HFFc6 (cell line): ENCODE results near the gene UBLCP1. TPM values are rescaled to one million over a fixed set of nuclear protein-coding genes. Genes with fewer than 3 reads are reported as not detected.

Source experiments
- DNase-seq: peaks from one replicate; pipeline ENCODE4 v3.0.0-alpha.2; 2018
- H3K27ac Mint-ChIP-seq: 2 replicates; pipeline ENCODE4 v1.8.0; 2020; ENCODE audit warnings: mild to moderate bottlenecking, mixed read lengths
- H3K27me3 Mint-ChIP-seq: 2 replicates; pipeline ENCODE4 v1.8.0; 2021; ENCODE audit warnings: mild to moderate bottlenecking, moderate library complexity, mixed read lengths; ENCODE audit not compliant: insufficient read depth
- H3K36me3 Mint-ChIP-seq: 2 replicates; pipeline ENCODE4 v1.8.0; 2021; ENCODE audit warnings: low read depth, mixed read lengths
- H3K4me1 Mint-ChIP-seq: 2 replicates; pipeline ENCODE4 v1.8.0; 2020; ENCODE audit warnings: low read depth, mixed read lengths
- H3K4me3 Mint-ChIP-seq: 2 replicates; pipeline ENCODE4 v1.8.0; 2020; ENCODE audit warnings: mild to moderate bottlenecking, moderate library complexity, mixed read lengths
- H3K9me3 Mint-ChIP-seq: 2 replicates; pipeline ENCODE4 v1.8.0; 2020; ENCODE audit warnings: mild to moderate bottlenecking, mixed read lengths
- CTCF ChIP-seq: fragments of 200-600 bp; sonication (generic); IDR thresholded peaks from 2 replicates; pipeline ENCODE4 v1.5.0; 2021; ENCODE audit warnings: antibody characterized with exemption, mild to moderate bottlenecking
- total RNA-seq, 6 experiments: library from RNA; stranded (reverse); fragmentation: NEBNext Ultra II Directional; extraction: Animal tissue kit (Norgen Biotek cat#: 25700); gene quantifications; 2 replicates in 1 of 6; 3 replicates in 5 of 6; pipeline ENCODE4 v1.2.3, GENCODE V29; 2021

Gene UBLCP1
- total RNA-seq, 6 experiments from 2014 or later: 30.6 to 37.6 (median 35.0) TPM

GRCh38 chr5:159309689-159310433 is 46.8 kb downstream of the UBLCP1 start:
- Mint-ChIP-seq H3K4me3 (no peak overlapping the region), H3K36me3 (no peaks in the 10 kb centered on the region), H3K27me3 (peaks cover 29% of the 10 kb centered on the region)

GRCh38 chr5:159310511-159310910 is 47.4 kb downstream of the UBLCP1 start:
- no peak for DNase-seq
- no peaks in the 10 kb centered on the region for H3K4me1 Mint-ChIP-seq
- H3K4me3 Mint-ChIP-seq: no peak overlapping the region
- H3K27me3 Mint-ChIP-seq: peaks cover 29% of the 10 kb centered on the region
- TF ChIP-seq CTCF: no peak
- no peaks in the 10 kb centered on the region for H3K9me3 Mint-ChIP-seq
- H3K36me3 Mint-ChIP-seq: no peaks in the 10 kb centered on the region
- no peak overlapping the region for H3K27ac Mint-ChIP-seq

More at GRCh38 chr5:159309689-159310433, 46.8 kb downstream of the UBLCP1 start:
- TF ChIP-seq CTCF: no peak
- Mint-ChIP-seq H3K4me1 (no peaks in the 10 kb centered on the region), H3K27ac (no peak overlapping the region), H3K9me3 (no peaks in the 10 kb centered on the region)
- DNase-seq: no peak

- Mint-ChIP-seq H3K27ac (no peak overlapping the region), H3K4me3 (no peak overlapping the region), H3K4me1 (no peaks in the 10 kb centered on the region), H3K36me3 (no peaks in the 10 kb centered on the region), H3K27me3 (peaks cover 29% of the 10 kb centered on the region), H3K9me3 (no peaks in the 10 kb centered on the region)
- DNase-seq: no peak
- TF ChIP-seq CTCF: no peak
Observed at GRCh38 chr5:159311063-159311462, 48.0 kb downstream of the UBLCP1 start.

- no peak overlapping the region for H3K4me3 Mint-ChIP-seq
- H3K27me3 Mint-ChIP-seq: peaks cover 26% of the 10 kb centered on the region
- no peak for DNase-seq
- no peak overlapping the region for H3K27ac Mint-ChIP-seq
- no peaks in the 10 kb centered on the region for H3K4me1 Mint-ChIP-seq
- TF ChIP-seq CTCF: no peak
- H3K36me3 Mint-ChIP-seq: no peaks in the 10 kb centered on the region
- no peaks in the 10 kb centered on the region for H3K9me3 Mint-ChIP-seq
Observed at GRCh38 chr5:159313197-159313596, 50.1 kb downstream of the UBLCP1 start.

- no peaks in the 10 kb centered on the region for H3K9me3 Mint-ChIP-seq
- no peak overlapping the region for H3K27ac Mint-ChIP-seq
- H3K4me1 Mint-ChIP-seq: no peaks in the 10 kb centered on the region
- no peak overlapping the region for H3K4me3 Mint-ChIP-seq
- TF ChIP-seq CTCF: peak; percentile 83
- DNase-seq: peak; percentile 43
- H3K27me3 Mint-ChIP-seq: peaks cover 15% of the 10 kb centered on the region
- H3K36me3 Mint-ChIP-seq: no peaks in the 10 kb centered on the region
Observed at GRCh38 chr5:159316519-159317383, 53.7 kb downstream of the UBLCP1 start.
